HFF-Myc (cell line): ENCODE measurements around the gene GAL3ST3.
"Not testable (repeated sequence)": the region's sequence is repeated elsewhere in the genome, so short reads cannot be mapped to it uniquely, and the experiment has no call there.

ENCODE experiments used
- DNase-seq: peaks from one replicate; pipeline ENCODE4 v3.0.0-alpha.2; 2011; ENCODE audit warnings: low read depth; ENCODE audit errors: extremely low read depth
- H3K4me3 ChIP-seq: replicated peaks from 2 replicates; pipeline ENCODE4 v1.5.1; 2011; ENCODE audit warnings: low read depth, mild to moderate bottlenecking, control low read depth, low read length
- TF ChIP-seq, protein P1 (sequence below): IDR thresholded peaks from 2 replicates; pipeline ENCODE4 v1.5.1; 2012; ENCODE audit warnings: mild to moderate bottlenecking, low read depth, low read length, control low read depth; ENCODE audit errors: missing control alignments

Gene GAL3ST3

DNA sequence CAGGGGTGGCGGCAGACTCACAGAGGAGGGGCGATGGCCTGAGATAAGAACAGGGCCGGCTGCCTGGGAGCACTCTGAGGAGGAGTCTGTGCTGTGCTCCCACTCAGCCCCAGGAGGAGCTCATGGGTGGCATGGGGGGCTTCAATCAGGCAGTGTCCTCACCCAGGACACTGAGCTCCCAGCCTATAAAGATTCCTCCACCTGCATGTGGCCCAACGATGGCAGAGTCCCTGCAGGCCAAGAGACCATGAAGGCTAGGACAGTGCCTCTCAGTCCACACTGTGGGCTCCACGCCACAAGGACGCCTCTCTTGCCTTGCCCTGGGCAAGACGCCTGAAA is 35.2 kb downstream of the GAL3ST3 start:
- no peak for DNase-seq
- TF ChIP-seq, protein P1, sequence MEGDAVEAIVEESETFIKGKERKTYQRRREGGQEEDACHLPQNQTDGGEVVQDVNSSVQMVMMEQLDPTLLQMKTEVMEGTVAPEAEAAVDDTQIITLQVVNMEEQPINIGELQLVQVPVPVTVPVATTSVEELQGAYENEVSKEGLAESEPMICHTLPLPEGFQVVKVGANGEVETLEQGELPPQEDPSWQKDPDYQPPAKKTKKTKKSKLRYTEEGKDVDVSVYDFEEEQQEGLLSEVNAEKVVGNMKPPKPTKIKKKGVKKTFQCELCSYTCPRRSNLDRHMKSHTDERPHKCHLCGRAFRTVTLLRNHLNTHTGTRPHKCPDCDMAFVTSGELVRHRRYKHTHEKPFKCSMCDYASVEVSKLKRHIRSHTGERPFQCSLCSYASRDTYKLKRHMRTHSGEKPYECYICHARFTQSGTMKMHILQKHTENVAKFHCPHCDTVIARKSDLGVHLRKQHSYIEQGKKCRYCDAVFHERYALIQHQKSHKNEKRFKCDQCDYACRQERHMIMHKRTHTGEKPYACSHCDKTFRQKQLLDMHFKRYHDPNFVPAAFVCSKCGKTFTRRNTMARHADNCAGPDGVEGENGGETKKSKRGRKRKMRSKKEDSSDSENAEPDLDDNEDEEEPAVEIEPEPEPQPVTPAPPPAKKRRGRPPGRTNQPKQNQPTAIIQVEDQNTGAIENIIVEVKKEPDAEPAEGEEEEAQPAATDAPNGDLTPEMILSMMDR = no peak

DNA sequence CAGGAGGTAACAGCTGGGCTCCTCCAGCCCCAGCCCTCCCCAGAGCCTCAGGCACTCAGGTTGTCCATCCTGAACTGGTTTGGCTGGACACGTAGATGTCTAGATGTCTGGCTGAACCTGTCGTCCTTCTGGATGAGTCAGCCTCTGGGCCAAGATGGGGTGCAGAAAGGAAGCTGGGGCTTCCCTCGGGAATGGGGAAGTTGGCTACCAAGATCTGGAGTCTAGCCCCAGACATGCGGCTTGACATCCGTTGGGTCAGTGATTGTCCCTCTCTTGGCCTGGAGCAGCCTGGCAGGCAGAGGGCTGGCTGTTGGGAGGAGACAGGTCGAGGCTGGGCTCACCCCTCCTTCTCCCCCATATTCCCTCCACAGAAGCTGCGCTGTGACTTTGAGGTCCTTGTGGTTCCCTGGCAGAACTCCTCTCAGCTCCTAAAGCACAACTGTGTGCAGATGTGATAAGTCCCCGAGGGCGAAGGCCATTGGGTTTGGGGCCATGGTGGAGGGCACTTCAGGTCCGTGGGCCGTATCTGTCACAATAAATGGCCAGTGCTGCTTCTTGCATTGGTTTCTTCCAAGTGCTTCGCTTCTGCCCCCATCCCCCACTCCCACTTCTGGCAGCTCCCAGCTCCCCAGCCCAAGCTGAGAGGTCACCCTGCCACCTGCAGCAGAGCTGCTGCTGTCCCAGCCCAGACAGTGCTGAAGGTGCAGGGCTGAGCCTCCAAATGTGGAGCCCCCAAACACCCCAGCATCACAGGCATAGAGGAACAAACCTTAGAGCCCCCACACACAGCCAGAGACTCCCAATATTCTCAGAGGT is 35.8 kb downstream of the GAL3ST3 start:
- TF ChIP-seq, protein P1 = no peak
- DNase-seq = no peak
- no peak overlapping the region for H3K4me3 ChIP-seq

More for the DNA sequence above, 35.2 kb downstream of the GAL3ST3 start:
- no peak overlapping the region for H3K4me3 ChIP-seq

DNA sequence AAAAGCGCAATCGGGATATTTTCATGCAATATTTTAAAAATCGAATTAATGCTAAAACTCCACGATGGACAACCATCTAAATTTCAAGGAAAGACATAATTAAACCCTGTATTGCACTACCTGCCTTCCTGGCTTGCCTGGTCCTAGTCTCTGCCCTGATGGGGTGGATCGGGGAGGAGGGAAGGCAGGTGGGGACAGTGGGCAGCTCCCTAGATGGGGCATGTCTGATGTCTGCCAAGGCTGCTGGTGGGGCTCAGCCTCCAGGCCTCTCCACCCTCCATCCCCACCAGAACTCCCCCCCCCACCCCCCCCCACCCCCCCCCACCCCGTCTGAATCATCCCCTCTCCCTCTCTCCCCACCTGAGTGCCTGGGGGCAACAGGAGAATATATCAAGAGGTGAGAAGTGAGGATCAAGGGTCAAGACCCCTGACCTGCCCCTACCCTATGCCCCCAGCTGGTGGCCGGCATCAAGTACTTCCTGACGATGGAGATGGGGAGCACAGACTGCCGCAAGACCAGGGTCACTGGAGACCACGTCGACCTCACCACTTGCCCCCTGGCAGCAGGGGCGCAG is 36.5 kb downstream of the GAL3ST3 start:
- H3K4me3 ChIP-seq = no peak overlapping the region
- TF ChIP-seq, protein P1 = no peak
- DNase-seq = no peak

DNA sequence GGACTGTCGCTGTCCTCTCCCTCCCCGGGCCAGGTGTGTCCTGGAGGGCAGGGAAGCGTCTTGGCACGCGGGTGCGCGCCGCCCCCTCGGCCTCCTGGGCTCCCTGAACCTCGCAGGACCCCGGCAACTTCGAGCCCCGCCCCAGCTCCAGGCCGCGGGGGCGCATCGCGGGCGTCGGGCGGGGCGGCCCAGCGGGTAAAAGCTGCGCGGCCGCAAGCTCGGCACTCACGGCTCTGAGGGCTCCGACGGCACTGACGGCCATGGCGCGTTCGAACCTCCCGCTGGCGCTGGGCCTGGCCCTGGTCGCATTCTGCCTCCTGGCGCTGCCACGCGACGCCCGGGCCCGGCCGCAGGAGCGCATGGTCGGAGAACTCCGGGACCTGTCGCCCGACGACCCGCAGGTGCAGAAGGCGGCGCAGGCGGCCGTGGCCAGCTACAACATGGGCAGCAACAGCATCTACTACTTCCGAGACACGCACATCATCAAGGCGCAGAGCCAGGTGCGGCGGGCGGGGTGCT is 37.1 kb downstream of the GAL3ST3 start, which contains the start of gene CST6:
CST6 (plus strand) TSS at position 224 of the 519 bp plus-strand sequence; CDS start at position 261, 37 bp downstream.
- no peak for DNase-seq
- no peak within 1 kb of the TSS for H3K4me3 ChIP-seq
- TF ChIP-seq, protein P1 = no peak

DNA sequence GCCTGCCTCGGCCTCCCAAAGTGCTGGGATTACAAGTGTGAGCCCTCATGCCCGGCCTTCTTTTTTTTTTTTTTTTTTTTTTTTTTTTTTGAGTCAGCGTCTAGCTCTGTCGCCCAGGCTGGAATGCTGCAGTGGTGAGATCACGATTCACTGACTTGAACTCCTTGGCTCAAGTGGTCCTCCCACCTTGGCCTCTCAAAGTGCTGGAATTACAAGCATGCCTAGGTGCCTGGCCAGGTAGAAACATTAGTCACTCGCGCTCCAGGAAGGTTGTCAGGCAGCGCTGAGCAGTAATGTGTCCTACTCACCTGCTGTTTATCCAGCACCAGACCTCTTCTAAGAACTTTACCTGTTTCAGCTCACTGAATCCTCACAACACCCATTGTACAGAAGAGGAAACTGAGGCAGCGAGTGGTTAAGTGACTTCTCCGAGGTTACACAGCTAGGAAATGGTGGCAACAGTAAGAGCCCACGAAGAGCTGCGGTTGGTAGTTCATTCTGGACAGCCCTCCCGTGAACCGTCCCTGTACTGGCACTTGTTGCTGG is 37.6 kb downstream of the GAL3ST3 start:
- TF ChIP-seq, protein P1 = no peak
- no peak for DNase-seq
- H3K4me3 ChIP-seq = no peak overlapping the region

DNA sequence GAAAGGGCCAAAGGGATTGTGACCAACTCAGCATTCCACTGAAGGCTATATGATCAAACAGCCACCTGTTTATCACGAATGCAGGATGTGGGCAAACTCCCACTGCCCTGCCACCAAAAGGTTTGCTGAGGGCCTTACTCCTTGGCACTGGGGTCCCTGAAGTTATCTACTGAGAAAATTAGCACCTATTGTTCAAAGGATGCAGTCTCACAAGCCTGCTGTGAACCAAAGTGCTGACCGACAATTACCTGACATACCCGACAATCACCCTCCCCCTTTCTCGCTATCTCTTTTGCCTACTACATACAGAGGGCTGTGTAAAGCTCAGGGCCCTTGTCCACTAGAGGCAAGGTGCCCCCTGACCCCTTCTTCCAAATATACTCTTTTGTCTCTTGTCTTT is 38.9 kb downstream of the GAL3ST3 start:
- not testable (repeated sequence) for DNase-seq, H3K4me3 ChIP-seq

- DNase-seq = no peak
- TF ChIP-seq, protein P1 = no peak
- H3K4me3 ChIP-seq = no peak overlapping the region
Observed at GRCh38 chr11:66008468-66009101, 40.4 kb downstream of the GAL3ST3 start.
